GM12878 (cell line): ENCODE data around the gene SPC24. TPM values are rescaled to one million over a fixed set of nuclear protein-coding genes. Genes with fewer than 3 reads are reported as not detected.
A peak's percentile ranks its signal among the peaks of the same experiment; 100 is the strongest.

Source experiments
- microRNA-seq: library from miRNA; unstranded; fragments of <30 nt; microRNA quantifications from one replicate; pipeline ENCODE4, GENCODE V29; 2018
- polyA plus RNA-seq, 11 experiments: library from polyadenylated mRNA; depleted of rRNA in 4 of 11; unstranded in 6 of 11; stranded (reverse) in 5 of 11; fragments of >200 nt; fragmentation: Nextera tagmentation in 4 of 11; fragmentation: Illumina TruSeq in 1 of 11; extraction: Ambion mirVana in 4 of 11; extraction: Trizol in 1 of 11; gene quantifications; 1 replicate in 1 of 11; 2 replicates in 10 of 11; pipeline versions ENCODE4 v1.2.1 to v1.2.3, GENCODE V29; 2011 to 2016; ENCODE audit warnings: inconsistent platforms in 2 of 11, missing spikeins in 2 of 11, low read depth in 1 of 11
- total RNA-seq, 4 experiments: library from RNA; depleted of rRNA in 3 of 4; stranded (reverse); fragments of >200 nt in 3 of 4; fragmentation: Illumina TruSeq in 1 of 4; extraction: Trizol in 1 of 4; gene quantifications; 2 replicates each; pipeline versions ENCODE4 v1.2.1 to v1.2.3, GENCODE V29; 2013 to 2021

Gene SPC24
- total and polyA plus RNA-seq, 10 of the 15 experiments (the other 5 are each of a cell fraction or from before 2014, with no cell fraction given) = 9.4 to 72.6 (median 40.7) TPM

Small RNA genes lying within 50 kb of the gene (microRNA-seq; reads per million reads assigned to microRNA genes)
- 4.1 reads per million, percentile 24 among the genes with 10 or more reads in this experiment for gene MIR6886

Other genes starting within 250 kb of the SPC24 start
Only the 7 nearest of the 14 such genes appear.
- 39.0 and 43.4 TPM in 2 replicates for gene LDLR, start 66.3 kb downstream of the SPC24 start, total RNA-seq (2014; rRNA removed)
- 29.4 and 30.7 TPM in 2 replicates for gene LDLR, start 66.3 kb downstream of the SPC24 start, total RNA-seq (2014; rRNA removed; fragmentation: Illumina TruSeq; extraction: Trizol)
- gene LDLR, start 66.3 kb downstream of the SPC24 start, total RNA-seq (2021) = 56.8 and 59.2 TPM in 2 replicates
- 19.4 and 42.8 TPM in 2 replicates for gene LDLR, start 66.3 kb downstream of the SPC24 start, polyA plus RNA-seq (2011; rRNA removed)
- gene LDLR, start 66.3 kb downstream of the SPC24 start, polyA plus RNA-seq (2014; fragmentation: Illumina TruSeq; extraction: Trizol) = 23.1 and 25.3 TPM in 2 replicates
- 10 to 100 TPM; 11.3 to 15.9 TPM for gene LDLR, start 66.3 kb downstream of the SPC24 start, polyA plus RNA-seq (2014; fragmentation: Nextera tagmentation; extraction: Ambion mirVana)
- gene LDLR, start 66.3 kb downstream of the SPC24 start, polyA plus RNA-seq (2014; rRNA removed) = 26.7 and 38.4 TPM in 2 replicates
- 10 to 100 TPM; 17.1 to 18.5 TPM for gene LDLR, start 66.3 kb downstream of the SPC24 start, polyA plus RNA-seq (2016; fragmentation: Nextera tagmentation; extraction: Ambion mirVana)
- gene KANK2, start 41.8 kb upstream of the SPC24 start, total RNA-seq (2014; rRNA removed) = 25.9 and 28.2 TPM in 2 replicates
- 17.4 and 18.9 TPM in 2 replicates for gene KANK2, start 41.8 kb upstream of the SPC24 start, total RNA-seq (2014; rRNA removed; fragmentation: Illumina TruSeq; extraction: Trizol)
- 31.9 and 32.9 TPM in 2 replicates for gene KANK2, start 41.8 kb upstream of the SPC24 start, total RNA-seq (2021)
- gene KANK2, start 41.8 kb upstream of the SPC24 start, polyA plus RNA-seq (2011; rRNA removed) = 5.4 and 10.8 TPM in 2 replicates
- gene KANK2, start 41.8 kb upstream of the SPC24 start, polyA plus RNA-seq (2014; fragmentation: Illumina TruSeq; extraction: Trizol) = 21.9 and 33.0 TPM in 2 replicates
- 1 to 10 TPM; 4.9 to 7.3 TPM for gene KANK2, start 41.8 kb upstream of the SPC24 start, polyA plus RNA-seq (2014; fragmentation: Nextera tagmentation; extraction: Ambion mirVana)
- 19.4 and 23.3 TPM in 2 replicates for gene KANK2, start 41.8 kb upstream of the SPC24 start, polyA plus RNA-seq (2014; rRNA removed)
- gene KANK2, start 41.8 kb upstream of the SPC24 start, polyA plus RNA-seq (2016; fragmentation: Nextera tagmentation; extraction: Ambion mirVana) = 10 to 100 TPM; 17.1 to 23.2 TPM
- not detected in 2 replicates for gene ANGPTL8, start 83.8 kb upstream of the SPC24 start, total RNA-seq (2014; rRNA removed)
- gene ANGPTL8, start 83.8 kb upstream of the SPC24 start, total RNA-seq (2014; rRNA removed; fragmentation: Illumina TruSeq; extraction: Trizol) = not detected in 2 replicates
- not detected in 2 replicates for gene ANGPTL8, start 83.8 kb upstream of the SPC24 start, total RNA-seq (2021)
- not detected in 2 replicates for gene ANGPTL8, start 83.8 kb upstream of the SPC24 start, polyA plus RNA-seq (2011; rRNA removed)
- gene ANGPTL8, start 83.8 kb upstream of the SPC24 start, polyA plus RNA-seq (2014; fragmentation: Illumina TruSeq; extraction: Trizol) = not detected in 2 replicates
- gene ANGPTL8, start 83.8 kb upstream of the SPC24 start, polyA plus RNA-seq (2014; fragmentation: Nextera tagmentation; extraction: Ambion mirVana) = not detected
- gene ANGPTL8, start 83.8 kb upstream of the SPC24 start, polyA plus RNA-seq (2014; rRNA removed) = not detected in 2 replicates
- not detected for gene ANGPTL8, start 83.8 kb upstream of the SPC24 start, polyA plus RNA-seq (2016; fragmentation: Nextera tagmentation; extraction: Ambion mirVana)
- 5.0 TPM in 2 replicates for gene DOCK6, start 106.7 kb upstream of the SPC24 start, total RNA-seq (2014; rRNA removed)
- 2.9 and 3.1 TPM in 2 replicates for gene DOCK6, start 106.7 kb upstream of the SPC24 start, total RNA-seq (2014; rRNA removed; fragmentation: Illumina TruSeq; extraction: Trizol)
- 23.2 and 24.8 TPM in 2 replicates for gene DOCK6, start 106.7 kb upstream of the SPC24 start, total RNA-seq (2021)
- gene DOCK6, start 106.7 kb upstream of the SPC24 start, polyA plus RNA-seq (2011; rRNA removed) = 3.0 and 5.8 TPM in 2 replicates
- gene DOCK6, start 106.7 kb upstream of the SPC24 start, polyA plus RNA-seq (2014; fragmentation: Illumina TruSeq; extraction: Trizol) = 0.84 and 2.8 TPM in 2 replicates
- 1 to 10 TPM in 1 of 2 experiments, under 1 TPM in 1; 0.76 to 1.8 TPM for gene DOCK6, start 106.7 kb upstream of the SPC24 start, polyA plus RNA-seq (2014; fragmentation: Nextera tagmentation; extraction: Ambion mirVana)
- 9.4 and 10.4 TPM in 2 replicates for gene DOCK6, start 106.7 kb upstream of the SPC24 start, polyA plus RNA-seq (2014; rRNA removed)
- gene DOCK6, start 106.7 kb upstream of the SPC24 start, polyA plus RNA-seq (2016; fragmentation: Nextera tagmentation; extraction: Ambion mirVana) = 1 to 10 TPM; 4.5 to 5.4 TPM
- not detected in 2 replicates for gene TSPAN16, start 140.4 kb upstream of the SPC24 start, total RNA-seq (2014; rRNA removed)
- not detected in 2 replicates for gene TSPAN16, start 140.4 kb upstream of the SPC24 start, total RNA-seq (2014; rRNA removed; fragmentation: Illumina TruSeq; extraction: Trizol)
- gene TSPAN16, start 140.4 kb upstream of the SPC24 start, total RNA-seq (2021) = not detected in 2 replicates
- not detected in 2 replicates for gene TSPAN16, start 140.4 kb upstream of the SPC24 start, polyA plus RNA-seq (2011; rRNA removed)
- not detected in 2 replicates for gene TSPAN16, start 140.4 kb upstream of the SPC24 start, polyA plus RNA-seq (2014; fragmentation: Illumina TruSeq; extraction: Trizol)
- not detected for gene TSPAN16, start 140.4 kb upstream of the SPC24 start, polyA plus RNA-seq (2014; fragmentation: Nextera tagmentation; extraction: Ambion mirVana)
- gene TSPAN16, start 140.4 kb upstream of the SPC24 start, polyA plus RNA-seq (2014; rRNA removed) = not detected in 2 replicates
- gene TSPAN16, start 140.4 kb upstream of the SPC24 start, polyA plus RNA-seq (2016; fragmentation: Nextera tagmentation; extraction: Ambion mirVana) = not detected
- gene RAB3D, start 183.9 kb upstream of the SPC24 start, total RNA-seq (2014; rRNA removed) = 7.0 and 7.8 TPM in 2 replicates
- gene RAB3D, start 183.9 kb upstream of the SPC24 start, total RNA-seq (2014; rRNA removed; fragmentation: Illumina TruSeq; extraction: Trizol) = 6.6 and 6.8 TPM in 2 replicates
- gene RAB3D, start 183.9 kb upstream of the SPC24 start, total RNA-seq (2021) = 15.7 and 18.5 TPM in 2 replicates
- 5.7 and 13.0 TPM in 2 replicates for gene RAB3D, start 183.9 kb upstream of the SPC24 start, polyA plus RNA-seq (2011; rRNA removed)
- gene RAB3D, start 183.9 kb upstream of the SPC24 start, polyA plus RNA-seq (2014; fragmentation: Illumina TruSeq; extraction: Trizol) = 4.8 and 5.1 TPM in 2 replicates
- 1 to 10 TPM; 1.1 to 4.1 TPM for gene RAB3D, start 183.9 kb upstream of the SPC24 start, polyA plus RNA-seq (2014; fragmentation: Nextera tagmentation; extraction: Ambion mirVana)
- 9.1 and 13.6 TPM in 2 replicates for gene RAB3D, start 183.9 kb upstream of the SPC24 start, polyA plus RNA-seq (2014; rRNA removed)
- 1 to 10 TPM; 3.9 to 5.6 TPM for gene RAB3D, start 183.9 kb upstream of the SPC24 start, polyA plus RNA-seq (2016; fragmentation: Nextera tagmentation; extraction: Ambion mirVana)
- 109 and 113 TPM in 2 replicates for gene TMEM205, start 190.5 kb upstream of the SPC24 start, total RNA-seq (2014; rRNA removed)
- gene TMEM205, start 190.5 kb upstream of the SPC24 start, total RNA-seq (2014; rRNA removed; fragmentation: Illumina TruSeq; extraction: Trizol) = 46.8 and 54.5 TPM in 2 replicates
- 67.5 and 75.2 TPM in 2 replicates for gene TMEM205, start 190.5 kb upstream of the SPC24 start, total RNA-seq (2021)
- 48.2 and 86.1 TPM in 2 replicates for gene TMEM205, start 190.5 kb upstream of the SPC24 start, polyA plus RNA-seq (2011; rRNA removed)
- 36.3 and 90.5 TPM in 2 replicates for gene TMEM205, start 190.5 kb upstream of the SPC24 start, polyA plus RNA-seq (2014; fragmentation: Illumina TruSeq; extraction: Trizol)
- 10 to 100 TPM; 27.8 to 39.4 TPM for gene TMEM205, start 190.5 kb upstream of the SPC24 start, polyA plus RNA-seq (2014; fragmentation: Nextera tagmentation; extraction: Ambion mirVana)
- gene TMEM205, start 190.5 kb upstream of the SPC24 start, polyA plus RNA-seq (2014; rRNA removed) = 118 and 120 TPM in 2 replicates
- gene TMEM205, start 190.5 kb upstream of the SPC24 start, polyA plus RNA-seq (2016; fragmentation: Nextera tagmentation; extraction: Ambion mirVana) = 100 to 1,000 TPM; 133 to 144 TPM